ENCODE data around the gene NBPF1. TPM values are rescaled to one million over a fixed set of nuclear protein-coding genes. Genes with fewer than 3 reads are reported as not detected.
"Not testable (repeated sequence)": the region's sequence is repeated elsewhere in the genome, so short reads cannot be mapped to it uniquely, and the experiment has no call there.

The NBPF1 gene
- total and polyA plus RNA-seq, 2 donors (not counting 3 experiments of a cell fraction or from before 2014, with no cell fraction given) = 23.0 to 58.4 TPM

DNA sequence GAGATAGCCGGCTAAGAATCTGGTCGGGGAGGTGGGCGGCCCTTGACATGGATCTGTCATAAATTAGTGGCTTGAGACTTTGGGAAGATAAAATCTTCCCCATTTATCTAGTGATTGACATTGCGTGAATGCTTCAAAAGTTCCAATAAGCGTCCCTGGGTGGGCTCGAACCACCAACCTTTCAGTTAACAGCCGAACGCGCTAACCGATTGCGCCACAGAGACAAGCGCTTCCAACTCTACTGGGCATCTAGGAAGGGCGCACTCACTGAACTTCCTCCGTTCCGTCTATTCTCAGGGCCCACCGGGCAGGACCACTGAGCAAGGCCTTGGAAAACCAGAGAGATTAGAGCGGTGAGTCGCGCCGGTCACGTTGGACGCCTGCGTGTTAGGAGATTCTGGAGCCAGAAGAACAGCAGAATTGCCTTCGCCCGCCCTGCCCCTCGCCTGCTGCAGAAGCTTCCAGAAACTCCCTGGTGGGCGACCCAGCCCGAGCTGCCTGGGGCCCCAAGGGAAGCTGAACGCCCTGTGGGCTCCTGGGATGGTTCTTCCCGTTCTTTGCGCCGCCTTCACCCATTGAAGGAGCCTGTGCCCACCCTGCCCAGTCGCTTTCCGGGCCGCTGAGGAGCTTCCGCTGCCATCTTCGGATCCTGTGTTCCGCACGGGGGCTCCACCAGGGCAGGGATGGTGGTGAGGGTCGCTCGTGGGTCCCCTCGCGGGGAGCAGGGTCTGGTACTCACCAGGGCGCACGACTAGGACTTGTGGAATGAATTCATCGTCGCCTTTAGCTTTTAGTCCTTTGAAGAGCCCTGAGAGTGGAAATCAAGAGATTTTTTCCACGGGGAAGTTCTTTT, 92.7 kb downstream of the NBPF1 start:
- intact Hi-C loops (cut with micrococcal nuclease); H3K79me2 ChIP-seq (ENCODE audit: control insufficient read depth, insufficient read depth, low read length); H4K20me1 ChIP-seq (replicated peaks; ENCODE audit: control insufficient read depth, extremely low read depth, insufficient read depth, low read length); dilution Hi-C loops (cut with MboI; ENCODE audit: extremely low pct_ligation_motif_present, low sequenced_read_pairs); H3K9me3 ChIP-seq (replicated peaks; ENCODE audit: control insufficient read depth, insufficient read depth, low read length); H3K27ac ChIP-seq (ENCODE audit: insufficient read depth, low read depth, low read length); POLR2A ChIA-PET; BruUV-seq (replicated peaks); H3K9me1 ChIP-seq (replicated peaks; ENCODE audit: control insufficient read depth, extremely low read depth, insufficient read depth, low read length); H3K4me1 ChIP-seq (ENCODE audit: control insufficient read depth, extremely low read depth, insufficient read depth, low read length); H3K36me3 ChIP-seq (ENCODE audit: control insufficient read depth in 2 of 2, extremely low read depth in 1 of 2, insufficient read depth in 2 of 2, low read length in 2 of 2): not testable (repeated sequence)
- Histone ChIP-seq H2AFZ (ENCODE audit: low read depth, low read length) (peak overlapping the region; percentile 86), H3K4me3 (replicated peaks in 1 of 3; ENCODE audit: insufficient read depth in 1 of 3, low read depth in 1 of 3, low read length in 3 of 3) (peak overlapping the region; percentile 18 to 78 (median 39)), H3K9ac (replicated peaks; ENCODE audit: extremely low read depth, insufficient read depth, low read length) (peak overlapping the region; percentile 37), H3K4me2 (ENCODE audit: insufficient read depth, low read length) (peak overlapping the region; percentile 73), H3K27me3 (ENCODE audit: control insufficient read depth in 2 of 2, insufficient read depth in 2 of 2, low read length in 2 of 2) (peaks cover 10 to 16% of the 10 kb centered on the region in 2 experiments)
- peak; percentile 30 for DNase-seq (ENCODE audit: low read depth, low spot score)
- CTCF ChIA-PET = interaction anchor here (1.2 kb wide), 1 partner anchor 12 kb away, joined by 6 read pairs; no protein-coding TSS in a partner anchor
- peak; percentile 35 for TF ChIP-seq GATA2 (IDR thresholded peaks at IDR 0.05; ENCODE audit: insufficient read depth, insufficient read length, low read depth, low read length)
- FAIRE-seq = peak; percentile 69

- CTCF ChIA-PET; H3K9ac ChIP-seq (replicated peaks; ENCODE audit: extremely low read depth, insufficient read depth, low read length); BruUV-seq (replicated peaks); H3K9me1 ChIP-seq (replicated peaks; ENCODE audit: control insufficient read depth, extremely low read depth, insufficient read depth, low read length); H3K4me2 ChIP-seq (ENCODE audit: insufficient read depth, low read length); intact Hi-C loops (cut with micrococcal nuclease); H3K27ac ChIP-seq (ENCODE audit: insufficient read depth, low read depth, low read length); FAIRE-seq; H3K4me1 ChIP-seq (ENCODE audit: control insufficient read depth, extremely low read depth, insufficient read depth, low read length); H3K36me3 ChIP-seq (ENCODE audit: control insufficient read depth in 2 of 2, extremely low read depth in 1 of 2, insufficient read depth in 2 of 2, low read length in 2 of 2); H3K4me3 ChIP-seq (replicated peaks in 1 of 3; ENCODE audit: insufficient read depth in 1 of 3, low read depth in 1 of 3, low read length in 3 of 3); H2AFZ ChIP-seq (ENCODE audit: low read depth, low read length); dilution Hi-C loops (cut with MboI; ENCODE audit: extremely low pct_ligation_motif_present, low sequenced_read_pairs); H3K79me2 ChIP-seq (ENCODE audit: control insufficient read depth, insufficient read depth, low read length); H3K9me3 ChIP-seq (replicated peaks; ENCODE audit: control insufficient read depth, insufficient read depth, low read length); H4K20me1 ChIP-seq (replicated peaks; ENCODE audit: control insufficient read depth, extremely low read depth, insufficient read depth, low read length); DNase-seq (ENCODE audit: low read depth, low spot score): not testable (repeated sequence)
- peaks cover 9 to 14% of the 10 kb centered on the region in 2 experiments for H3K27me3 ChIP-seq (ENCODE audit: control insufficient read depth in 2 of 2, insufficient read depth in 2 of 2, low read length in 2 of 2)
- POLR2A ChIA-PET = interaction anchor here (0.7 kb wide), 1 partner anchor 993 kb away, joined by 3 read pairs; the partner anchor contains the start of gene DNAJC16
These were observed 94.0 kb downstream of the NBPF1 start for GRCh38 chr1:16519255-16519951.

DNA sequence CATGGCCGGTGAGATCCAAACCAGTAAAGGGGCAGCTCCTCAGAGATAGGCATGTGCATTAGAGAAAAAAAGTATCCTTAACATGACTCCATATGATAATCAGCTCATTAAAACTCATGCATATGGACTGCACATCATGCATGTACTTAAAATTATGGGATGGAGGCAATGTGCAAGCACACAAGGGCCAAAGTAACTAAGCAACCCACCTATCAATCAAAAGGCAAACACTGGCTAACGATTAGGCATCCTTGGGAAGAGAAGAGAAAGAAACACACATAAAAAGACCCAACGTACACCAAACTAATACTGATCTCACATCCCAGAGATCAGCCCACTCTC, 94.5 kb downstream of the NBPF1 start:
- CTCF ChIA-PET, POLR2A ChIA-PET: not testable (repeated sequence)

More for the DNA sequence above, 94.5 kb downstream of the NBPF1 start:
- H3K9me3 ChIP-seq (replicated peaks; ENCODE audit: control insufficient read depth, insufficient read depth, low read length); FAIRE-seq; dilution Hi-C loops (cut with MboI; ENCODE audit: extremely low pct_ligation_motif_present, low sequenced_read_pairs); BruUV-seq (replicated peaks); H3K36me3 ChIP-seq (ENCODE audit: control insufficient read depth in 2 of 2, extremely low read depth in 1 of 2, insufficient read depth in 2 of 2, low read length in 2 of 2); H2AFZ ChIP-seq (ENCODE audit: low read depth, low read length); DNase-seq (ENCODE audit: low read depth, low spot score); intact Hi-C loops (cut with micrococcal nuclease); H3K9ac ChIP-seq (replicated peaks; ENCODE audit: extremely low read depth, insufficient read depth, low read length); H3K4me3 ChIP-seq (replicated peaks in 1 of 3; ENCODE audit: insufficient read depth in 1 of 3, low read depth in 1 of 3, low read length in 3 of 3); H3K4me1 ChIP-seq (ENCODE audit: control insufficient read depth, extremely low read depth, insufficient read depth, low read length); H3K9me1 ChIP-seq (replicated peaks; ENCODE audit: control insufficient read depth, extremely low read depth, insufficient read depth, low read length); H3K27ac ChIP-seq (ENCODE audit: insufficient read depth, low read depth, low read length); H3K4me2 ChIP-seq (ENCODE audit: insufficient read depth, low read length); H3K79me2 ChIP-seq (ENCODE audit: control insufficient read depth, insufficient read depth, low read length); H4K20me1 ChIP-seq (replicated peaks; ENCODE audit: control insufficient read depth, extremely low read depth, insufficient read depth, low read length): not testable (repeated sequence)
- peaks cover 9 to 14% of the 10 kb centered on the region in 2 experiments for H3K27me3 ChIP-seq (ENCODE audit: control insufficient read depth in 2 of 2, insufficient read depth in 2 of 2, low read length in 2 of 2)
